HG02870 (cell line): ENCODE measurements around the gene NUB1.
"Not testable (repeated sequence)": the region's sequence is repeated elsewhere in the genome, so short reads cannot be mapped to it uniquely, and the experiment has no call there.

Experiments used
- ATAC-seq: cut with Tn5 transposase; IDR thresholded peaks from one replicate; pipeline ENCODE4 v1.9.1; 2021; ENCODE audit warnings: mild to moderate bottlenecking, moderate library complexity; ENCODE audit not compliant: unreplicated experiment

NUB1 gene, protein sequence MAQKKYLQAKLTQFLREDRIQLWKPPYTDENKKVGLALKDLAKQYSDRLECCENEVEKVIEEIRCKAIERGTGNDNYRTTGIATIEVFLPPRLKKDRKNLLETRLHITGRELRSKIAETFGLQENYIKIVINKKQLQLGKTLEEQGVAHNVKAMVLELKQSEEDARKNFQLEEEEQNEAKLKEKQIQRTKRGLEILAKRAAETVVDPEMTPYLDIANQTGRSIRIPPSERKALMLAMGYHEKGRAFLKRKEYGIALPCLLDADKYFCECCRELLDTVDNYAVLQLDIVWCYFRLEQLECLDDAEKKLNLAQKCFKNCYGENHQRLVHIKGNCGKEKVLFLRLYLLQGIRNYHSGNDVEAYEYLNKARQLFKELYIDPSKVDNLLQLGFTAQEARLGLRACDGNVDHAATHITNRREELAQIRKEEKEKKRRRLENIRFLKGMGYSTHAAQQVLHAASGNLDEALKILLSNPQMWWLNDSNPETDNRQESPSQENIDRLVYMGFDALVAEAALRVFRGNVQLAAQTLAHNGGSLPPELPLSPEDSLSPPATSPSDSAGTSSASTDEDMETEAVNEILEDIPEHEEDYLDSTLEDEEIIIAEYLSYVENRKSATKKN

DNA sequence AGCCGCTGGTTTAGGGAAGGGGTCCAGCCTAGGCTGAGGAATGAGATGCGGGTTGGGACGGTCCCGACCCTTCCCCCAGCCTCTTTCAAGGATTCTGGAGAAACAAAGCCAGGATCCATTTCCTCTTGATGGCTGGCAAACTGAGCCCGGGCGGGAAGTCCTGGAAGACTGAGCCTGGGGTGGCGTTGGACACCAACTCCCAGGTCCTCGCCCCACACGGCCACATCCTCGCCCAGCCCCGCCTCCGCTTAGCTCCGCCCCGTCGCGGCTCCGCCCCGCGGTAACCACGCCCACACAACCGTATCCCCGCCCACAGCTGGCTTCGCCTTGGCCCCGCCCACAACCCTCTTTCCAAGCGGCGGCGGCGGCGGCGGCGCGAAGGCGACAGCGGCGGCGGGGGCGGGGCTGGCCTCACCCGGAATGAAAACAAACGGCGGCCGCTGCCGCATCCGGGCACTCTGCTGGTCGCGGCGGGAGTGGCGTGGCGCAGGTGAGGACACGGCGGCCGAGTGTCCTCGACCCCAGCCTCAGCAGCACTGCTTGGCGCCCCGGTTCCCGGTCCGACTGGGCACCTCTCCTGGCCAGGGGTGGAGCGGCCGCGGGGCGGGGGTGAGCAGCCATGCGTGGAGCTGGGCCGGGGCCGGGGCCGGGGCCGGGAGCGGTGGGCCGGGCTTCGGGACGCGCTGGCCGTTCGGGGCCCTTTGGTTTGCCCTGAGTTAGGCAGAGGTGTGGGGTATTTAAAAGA, at the start of gene NUB1:
NUB1 (plus strand) TSS at position 456 of the 745 bp plus-strand sequence. CDS start 3,538 bp downstream, outside the sequence.
- ATAC-seq = peak; percentile 43

DNA sequence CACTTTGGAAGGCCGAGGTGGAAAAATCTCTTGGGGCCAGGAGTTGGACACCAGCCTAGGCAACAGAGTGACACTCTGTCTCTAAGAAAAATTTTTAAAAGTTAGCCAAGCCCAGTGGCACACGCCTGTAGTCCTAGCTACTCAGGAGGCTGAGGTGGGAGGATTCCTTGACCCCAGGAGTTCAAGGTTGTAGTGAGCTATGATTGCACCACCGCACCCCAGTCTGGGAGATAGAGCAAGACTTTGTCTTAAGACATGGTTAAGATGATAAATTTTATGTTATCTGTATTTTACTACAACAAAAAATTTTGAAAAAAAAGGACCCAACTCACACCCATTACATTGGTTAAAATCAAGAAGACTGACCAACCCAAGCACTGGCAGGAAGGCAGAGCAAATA, 48.8 kb upstream of the NUB1 start:
- no peak for ATAC-seq

DNA sequence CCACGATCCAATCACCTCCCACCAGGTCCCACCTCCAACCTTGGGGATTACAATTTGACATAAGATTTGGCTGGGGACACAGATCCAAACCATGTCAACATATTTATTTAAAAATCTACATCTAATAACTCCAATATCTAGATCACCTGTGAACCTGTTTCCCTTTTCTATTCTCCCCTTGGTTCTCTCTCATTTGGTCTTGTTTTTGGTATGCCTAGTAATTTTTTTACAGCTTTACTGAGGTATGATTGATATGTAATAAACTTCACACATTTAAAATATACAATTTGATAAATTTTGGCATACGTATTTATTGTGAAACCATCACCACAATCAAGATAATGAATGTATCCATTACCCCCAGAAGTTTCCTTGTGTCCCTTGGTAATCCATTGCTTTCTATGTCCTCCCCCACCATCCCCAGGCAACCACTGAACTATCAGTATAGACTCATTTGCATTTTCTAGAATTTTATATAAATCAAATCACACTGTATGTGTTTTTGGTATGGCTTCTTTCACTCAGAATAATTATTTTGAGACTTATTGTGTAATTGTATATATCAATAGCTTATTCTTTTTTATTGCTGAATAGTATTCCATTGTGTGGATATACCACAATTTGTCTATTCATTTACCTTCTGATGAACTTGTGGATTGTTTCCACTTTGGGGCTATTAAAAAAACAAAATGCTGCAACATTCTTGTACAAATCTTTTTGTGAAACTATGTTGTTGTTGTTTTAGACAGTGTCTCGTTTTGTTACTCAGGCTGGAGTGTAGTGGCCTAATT, 45.2 kb upstream of the NUB1 start:
- no peak for ATAC-seq

DNA sequence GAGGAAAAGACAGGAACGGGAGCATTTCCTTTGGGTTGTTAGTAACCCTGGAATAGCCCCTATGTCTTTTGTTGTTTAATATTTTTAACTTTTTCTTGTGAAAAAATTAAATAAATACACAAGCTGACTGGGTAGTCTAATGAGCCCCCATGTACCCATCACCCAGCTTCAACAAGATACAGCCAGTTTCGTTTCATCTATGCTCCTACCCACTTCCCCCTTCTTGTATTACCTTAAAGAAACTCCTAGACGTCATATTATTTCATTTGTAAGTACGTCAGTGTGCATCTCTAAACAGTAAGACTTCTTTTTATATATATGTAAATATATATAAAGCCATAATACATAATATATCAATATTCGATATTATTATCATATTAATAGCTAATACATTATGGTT, 42.8 kb upstream of the NUB1 start:
- ATAC-seq = no peak

DNA sequence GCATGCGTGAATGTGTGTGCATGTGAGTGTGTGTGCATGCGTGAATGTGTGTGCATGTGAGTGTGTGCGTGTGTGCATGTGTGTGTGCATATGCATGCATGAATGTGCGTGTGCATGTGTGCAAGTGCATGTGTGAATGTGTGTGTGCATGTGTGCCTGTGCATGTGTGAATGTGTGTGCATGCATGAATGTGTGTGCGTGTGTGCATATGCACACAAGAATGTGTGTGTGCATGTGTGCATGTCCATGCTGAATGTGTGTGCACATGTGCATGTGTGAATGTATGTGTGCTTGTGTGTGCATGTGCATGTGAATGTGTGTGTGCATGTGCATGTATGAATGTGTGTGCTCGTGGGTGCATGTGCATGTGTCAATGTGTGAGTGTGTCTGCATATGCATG, 42.1 kb upstream of the NUB1 start:
- ATAC-seq = no peak

DNA sequence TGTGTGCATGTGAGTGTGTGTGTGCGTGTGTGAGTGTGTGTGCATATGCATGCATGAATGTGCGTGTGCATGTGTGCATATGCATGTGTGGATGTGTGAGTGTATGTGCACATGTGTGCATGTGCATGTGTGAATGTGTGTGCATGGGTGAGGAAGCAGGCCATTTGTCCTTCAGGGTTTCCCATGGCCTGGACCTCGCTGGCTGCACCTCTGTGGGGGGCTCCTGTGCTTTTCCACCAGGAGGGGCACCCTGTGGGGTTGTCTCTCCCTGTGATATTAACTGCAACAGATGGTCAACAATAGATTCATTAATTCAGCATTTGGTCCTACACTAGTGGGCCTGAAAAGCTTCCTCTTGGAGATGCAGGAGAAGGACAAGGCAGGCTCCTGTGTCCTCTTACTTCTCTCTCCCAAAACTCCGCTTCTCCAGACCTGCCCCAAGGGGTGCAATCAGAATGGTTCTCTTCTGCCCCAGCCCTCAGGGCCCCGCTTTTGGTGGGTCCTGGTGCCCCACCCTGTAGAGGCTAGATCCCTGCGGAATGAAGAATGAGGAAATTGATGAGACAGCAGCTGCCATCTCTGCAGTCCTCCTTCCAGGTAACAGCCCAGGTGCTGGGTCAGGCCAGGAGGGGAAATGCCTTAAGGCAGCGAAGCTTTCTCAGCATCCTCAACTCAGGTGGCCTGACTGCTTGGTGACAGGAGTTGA, 41.5 kb upstream of the NUB1 start:
- ATAC-seq = no peak

DNA sequence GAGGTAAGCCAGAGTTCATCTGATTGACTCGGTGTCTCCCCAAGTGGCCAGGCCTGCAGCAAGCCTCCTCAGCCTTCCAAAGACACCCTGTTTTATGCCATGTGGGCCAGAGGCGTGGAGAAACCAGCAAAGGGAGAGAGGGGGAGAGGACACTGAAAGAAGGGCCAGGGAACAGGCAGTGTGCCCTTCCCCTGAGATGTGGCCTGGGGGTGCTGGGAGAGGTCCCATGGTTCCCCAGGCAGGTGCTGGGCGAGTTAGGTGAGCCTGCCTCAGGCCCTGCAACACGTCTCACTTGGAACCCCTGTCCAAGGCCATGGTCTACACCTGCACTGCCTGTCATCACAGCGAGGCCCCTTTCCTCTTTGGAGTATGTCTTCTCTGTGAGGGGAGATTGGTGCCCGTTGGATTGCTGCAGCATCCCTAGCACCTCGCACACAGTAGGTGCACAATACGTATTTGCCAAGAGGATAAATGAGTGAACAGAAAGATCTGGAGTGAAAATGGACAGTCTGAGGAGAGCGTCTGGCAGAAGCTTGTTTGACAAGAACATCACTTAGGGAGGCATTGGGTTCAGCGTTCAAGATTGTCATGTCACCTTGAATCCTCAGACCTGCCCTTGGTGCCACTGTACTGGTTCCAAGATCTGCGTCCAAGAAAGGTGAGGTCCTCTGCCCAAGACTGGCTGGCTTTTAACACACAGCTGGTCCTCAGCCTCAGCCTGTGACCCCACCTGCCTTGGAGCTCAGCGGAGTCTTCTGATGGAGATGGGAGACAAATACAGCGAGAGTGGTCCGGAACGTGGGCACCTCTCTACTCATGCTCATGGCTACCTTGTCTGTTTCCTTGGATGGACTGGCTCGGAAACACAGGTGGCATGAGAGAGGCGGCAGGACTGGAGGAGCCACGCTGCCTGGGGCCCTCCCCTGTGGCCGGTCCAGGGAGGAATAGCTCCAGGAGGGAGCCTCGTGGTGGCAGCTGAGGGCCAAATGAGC, 39.8 kb upstream of the NUB1 start:
- ATAC-seq = no peak

DNA sequence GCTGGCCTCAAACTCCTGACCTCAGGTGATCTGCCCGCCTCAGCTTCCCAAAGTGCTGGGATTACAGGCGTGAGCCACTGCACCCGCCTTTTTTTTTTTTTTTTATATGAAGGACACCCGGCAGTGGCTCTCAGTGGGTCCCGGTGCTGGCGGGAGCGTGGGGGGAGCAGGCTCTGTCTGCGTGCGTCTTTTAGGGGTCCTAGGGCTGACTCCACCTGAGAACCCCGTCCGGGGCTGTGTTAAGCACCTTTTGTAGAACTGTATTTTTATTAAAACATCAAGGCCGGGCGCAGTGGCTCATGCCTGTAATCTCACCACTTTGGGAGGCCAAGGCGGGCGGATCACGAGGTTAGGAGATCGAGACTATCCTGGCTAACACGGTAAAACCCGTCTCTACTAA, 37.4 kb upstream of the NUB1 start:
- ATAC-seq = not testable (repeated sequence)

DNA sequence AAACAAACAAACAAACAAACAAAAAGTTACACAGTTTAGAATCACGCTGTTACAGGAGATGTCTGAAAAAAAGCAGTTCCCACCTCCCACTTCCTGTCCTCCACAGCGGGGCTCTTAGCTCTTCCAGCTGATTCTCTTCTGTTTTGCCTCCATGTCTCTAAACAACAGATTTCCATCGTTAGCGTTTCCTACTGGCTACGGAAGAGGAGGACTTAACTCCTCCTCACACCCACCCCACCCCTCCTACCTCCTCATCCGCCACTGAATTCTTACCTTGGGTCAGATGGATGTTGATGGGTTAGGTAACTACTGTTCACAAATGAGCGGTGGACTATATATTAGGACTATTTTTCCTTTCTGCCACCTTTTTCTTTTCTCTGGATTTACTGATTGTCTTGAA, 36.8 kb upstream of the NUB1 start:
- ATAC-seq = no peak

DNA sequence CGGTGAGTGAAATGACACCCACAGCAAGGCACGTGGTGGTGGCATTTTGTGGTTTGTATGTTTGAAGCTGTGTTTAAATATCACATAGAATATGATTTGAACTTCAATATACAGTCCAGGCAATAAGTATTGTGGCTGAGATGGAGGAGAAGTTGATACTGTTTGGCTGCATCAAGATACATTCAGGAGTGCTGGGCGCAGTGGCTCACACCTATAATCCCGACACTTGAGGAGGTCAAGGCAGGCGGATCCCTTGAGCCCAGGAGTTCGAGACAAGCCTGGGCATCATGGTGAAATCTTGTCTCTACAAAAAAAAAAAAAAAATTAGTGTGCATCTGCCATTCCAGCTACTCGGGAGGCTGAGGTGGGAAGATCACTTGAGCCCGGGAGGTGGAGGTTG, 35.2 kb upstream of the NUB1 start:
- no peak for ATAC-seq

DNA sequence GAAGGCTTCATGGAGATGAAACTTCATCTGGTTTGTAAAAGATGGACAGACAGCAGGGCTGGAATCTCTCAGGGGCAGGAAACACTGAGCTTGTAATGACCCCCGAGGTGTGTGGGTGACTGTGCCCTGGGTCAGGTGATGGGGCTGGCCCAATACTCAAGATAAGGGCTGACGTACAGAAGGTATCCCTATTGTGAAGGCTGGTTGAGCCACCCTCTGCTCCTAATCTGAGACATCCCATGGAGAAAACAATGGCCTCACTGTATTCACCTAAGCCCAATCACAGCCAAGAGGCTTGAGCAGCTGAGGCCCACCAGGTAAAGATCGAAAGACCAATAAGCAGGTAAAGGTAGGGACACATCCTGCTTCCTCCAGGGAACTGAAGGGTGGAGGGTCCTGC, 34.8 kb upstream of the NUB1 start:
- ATAC-seq = no peak

DNA sequence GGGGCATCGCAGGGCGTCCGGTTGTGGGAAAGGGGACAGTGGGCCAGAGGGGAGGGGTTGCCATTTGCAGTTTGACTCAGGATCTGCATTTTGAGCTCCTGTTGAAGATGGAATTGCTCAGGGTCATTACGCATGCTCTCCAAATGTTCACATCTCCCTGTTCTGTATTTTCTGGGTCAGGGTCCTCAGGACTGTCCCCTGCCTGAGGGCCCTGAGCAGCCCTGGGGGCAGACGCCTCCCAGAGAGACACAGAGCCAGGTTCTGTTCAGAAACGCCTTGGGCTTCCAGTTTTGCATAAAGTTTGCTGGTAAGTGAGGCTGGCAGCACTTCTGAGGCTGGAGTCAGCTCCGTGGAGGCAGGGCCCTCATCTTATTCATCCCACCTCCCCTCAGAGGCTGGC, 34.1 kb upstream of the NUB1 start:
- ATAC-seq = no peak

DNA sequence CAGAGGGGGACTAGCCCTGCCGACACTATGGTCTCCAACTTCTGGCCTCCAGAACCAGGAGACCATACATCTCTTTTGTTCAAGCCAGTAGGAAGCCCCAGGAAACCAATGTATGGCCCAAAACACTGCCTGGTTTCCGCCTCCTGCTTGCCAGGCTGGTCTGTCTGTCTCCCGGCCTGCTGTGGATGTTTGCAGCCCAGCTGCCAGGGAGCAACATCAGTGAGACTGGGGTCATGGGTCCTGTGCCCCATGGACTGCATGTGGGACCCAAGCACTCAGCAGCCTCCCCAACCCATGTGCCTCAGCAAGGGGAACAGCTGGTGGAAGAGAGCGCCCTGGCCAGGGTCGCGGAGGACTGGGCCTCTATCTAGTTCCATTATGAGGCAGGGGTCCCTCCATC, 33.4 kb upstream of the NUB1 start:
- no peak for ATAC-seq

DNA sequence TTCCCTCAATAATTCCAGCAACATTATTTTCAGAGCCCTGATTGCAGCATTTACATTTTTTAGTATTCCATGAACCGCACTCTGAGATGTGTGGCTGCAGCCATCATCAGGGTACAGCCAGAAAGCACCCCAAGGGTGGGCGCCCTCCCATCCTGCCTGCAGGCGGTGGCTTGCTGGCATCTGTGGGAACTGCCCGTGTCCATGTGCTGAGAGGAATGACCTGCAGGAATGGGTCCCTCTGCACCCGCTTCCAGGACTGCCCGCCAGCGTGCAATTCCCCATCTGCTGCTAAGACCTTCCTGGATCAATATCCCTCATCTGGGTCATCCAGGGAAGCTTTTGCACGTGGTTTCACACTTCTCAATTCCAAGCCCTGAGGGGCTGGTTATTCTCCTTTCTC, 32.8 kb upstream of the NUB1 start:
- ATAC-seq = no peak

DNA sequence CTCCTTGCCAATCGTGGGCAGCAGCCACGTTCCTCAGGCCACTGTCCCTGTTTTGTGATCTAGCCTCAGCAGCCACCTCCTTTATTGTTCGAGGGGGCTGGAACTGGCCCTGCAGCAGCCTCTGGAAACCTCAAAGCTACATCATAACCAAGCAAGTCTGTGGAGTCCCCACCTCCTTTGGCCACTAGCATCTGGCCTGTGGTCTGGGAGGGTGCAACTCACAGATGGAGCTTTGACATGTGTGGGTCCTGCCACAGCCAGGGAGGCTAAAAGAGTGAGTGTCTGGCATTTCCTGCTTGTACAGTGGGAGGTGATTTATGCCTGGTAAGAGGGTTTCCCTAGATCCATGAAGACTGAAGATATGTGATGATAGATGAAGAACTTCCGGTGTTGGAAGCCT, 32.3 kb upstream of the NUB1 start:
- no peak for ATAC-seq

DNA sequence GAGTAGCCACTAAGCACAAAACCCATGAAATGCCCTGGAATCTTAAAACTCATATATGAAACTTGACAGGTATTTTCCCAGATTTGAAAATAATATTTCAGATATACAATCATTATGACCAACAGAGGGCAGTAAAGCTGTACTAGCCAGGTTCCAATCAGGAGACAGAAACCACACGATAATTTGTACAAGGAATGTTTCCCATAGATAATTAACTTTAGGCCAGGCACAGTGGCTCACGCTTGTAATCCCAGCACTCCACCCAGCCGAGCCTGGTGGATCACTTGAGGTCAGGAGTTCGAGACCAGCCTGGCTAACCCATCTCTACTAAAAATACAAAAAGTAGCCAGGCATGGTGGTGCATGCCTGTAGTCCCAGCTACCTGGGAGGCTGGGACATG, 31.0 kb upstream of the NUB1 start:
- ATAC-seq = no peak

DNA sequence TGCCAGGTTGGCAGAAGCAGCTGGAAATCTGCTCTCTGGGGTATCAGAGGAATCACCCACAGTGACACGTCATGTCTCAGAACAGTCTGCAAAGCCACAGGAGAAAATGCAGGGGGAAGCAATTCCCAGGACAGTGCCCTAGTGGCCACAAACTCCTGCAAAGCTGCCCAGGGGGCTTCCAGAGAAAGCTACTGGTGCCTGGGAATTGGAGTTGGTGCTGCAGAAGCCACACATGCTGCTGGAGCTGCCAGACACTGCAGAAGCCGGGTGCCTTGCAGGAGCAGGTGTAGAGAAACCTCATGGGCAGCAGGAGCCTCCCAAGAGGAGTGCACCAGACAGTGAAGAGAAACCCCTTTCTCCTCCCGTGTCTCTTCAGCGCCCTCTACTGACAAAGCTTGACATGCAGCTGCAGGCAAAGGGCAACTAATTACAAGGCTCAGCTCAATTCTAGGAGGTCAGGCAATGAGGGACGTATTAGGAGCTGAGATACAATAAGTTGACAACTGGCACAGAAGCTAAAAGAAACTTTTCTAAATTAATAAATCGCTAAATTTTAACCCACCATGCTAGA, 30.2 kb upstream of the NUB1 start:
- no peak for ATAC-seq

DNA sequence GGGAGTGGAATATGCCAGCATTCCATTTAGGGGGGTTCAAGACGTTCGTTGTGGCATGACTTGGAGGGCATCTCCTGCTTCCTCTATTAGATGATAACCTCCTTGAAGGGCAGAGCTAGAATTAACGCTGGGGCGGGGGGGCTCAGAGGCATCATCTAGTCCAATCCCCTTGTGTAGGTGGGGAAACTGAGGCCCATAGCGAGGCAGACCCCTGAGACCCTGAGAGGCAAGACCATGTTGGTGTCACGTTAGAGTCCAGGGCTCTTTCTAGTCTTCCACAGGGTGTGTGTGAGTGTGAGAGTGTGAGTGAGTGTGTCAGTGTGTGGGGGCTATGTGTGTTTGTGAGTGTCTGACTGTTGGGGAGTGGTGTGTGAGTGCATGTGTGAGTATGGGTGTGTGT, 29.3 kb upstream of the NUB1 start:
- ATAC-seq = no peak
